ENCODE measurements around the gene SKP2.
"Not testable (repeated sequence)": the region's sequence is repeated elsewhere in the genome, so short reads cannot be mapped to it uniquely, and the experiment has no call there.

The SKP2 gene

DNA sequence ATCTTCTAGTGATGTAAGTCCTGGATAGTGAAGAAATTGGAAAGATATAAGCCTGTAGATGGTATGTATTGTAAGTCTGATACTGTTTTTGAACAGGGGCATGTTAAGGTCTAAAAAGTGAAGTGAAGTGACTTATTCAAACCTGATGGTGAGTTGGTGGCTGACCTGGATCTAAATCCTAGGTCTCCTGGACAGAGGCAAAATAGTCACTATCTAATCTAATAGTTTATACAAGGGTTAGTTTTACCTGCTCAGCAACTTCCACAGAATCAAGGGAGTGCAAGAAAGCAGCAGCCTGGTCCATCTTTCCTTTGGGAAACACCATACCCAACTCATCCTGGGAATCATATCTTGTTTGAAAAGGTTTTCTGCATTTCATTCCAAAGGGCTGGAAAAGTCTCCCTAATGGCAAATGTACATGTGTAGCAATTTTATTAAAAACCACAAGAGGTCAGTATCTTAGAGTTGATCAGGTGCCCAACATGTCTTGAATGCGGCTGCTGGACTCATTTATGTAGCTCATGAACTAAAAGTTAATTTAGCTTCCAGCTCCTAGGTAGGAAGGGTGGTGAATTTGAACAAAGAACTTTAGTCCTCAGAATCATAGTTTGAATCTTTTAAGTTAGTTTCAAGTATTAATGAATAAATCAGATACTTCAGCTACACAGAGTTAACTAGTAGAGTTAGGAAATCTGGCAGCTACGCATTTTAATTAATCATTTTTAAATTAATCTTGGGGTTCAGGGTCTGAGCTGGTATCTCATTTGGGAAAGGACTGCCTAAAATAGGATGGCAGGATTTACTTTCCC is 26.0 kb downstream of the SKP2 start:
- H3K9ac ChIP-seq (ENCODE audit: low read depth, low read length) = no peak overlapping the region
- H3K4me2 ChIP-seq (ENCODE audit: low read length) = no peak overlapping the region
- no peaks in the 10 kb centered on the region for H3K27me3 ChIP-seq (ENCODE audit: control insufficient read depth, insufficient read depth, low read length)
- H3K9me3 ChIP-seq (replicated peaks; ENCODE audit: low read length) = no peaks in the 10 kb centered on the region
- no peaks in the 10 kb centered on the region for H3K4me1 ChIP-seq (ENCODE audit: control insufficient read depth, insufficient read depth, low read length)
- H3K36me3 ChIP-seq (ENCODE audit: insufficient read depth, low read length) = peaks cover 63% of the 10 kb centered on the region
- no peak overlapping the region for H3K4me3 ChIP-seq (ENCODE audit: low read length)

DNA sequence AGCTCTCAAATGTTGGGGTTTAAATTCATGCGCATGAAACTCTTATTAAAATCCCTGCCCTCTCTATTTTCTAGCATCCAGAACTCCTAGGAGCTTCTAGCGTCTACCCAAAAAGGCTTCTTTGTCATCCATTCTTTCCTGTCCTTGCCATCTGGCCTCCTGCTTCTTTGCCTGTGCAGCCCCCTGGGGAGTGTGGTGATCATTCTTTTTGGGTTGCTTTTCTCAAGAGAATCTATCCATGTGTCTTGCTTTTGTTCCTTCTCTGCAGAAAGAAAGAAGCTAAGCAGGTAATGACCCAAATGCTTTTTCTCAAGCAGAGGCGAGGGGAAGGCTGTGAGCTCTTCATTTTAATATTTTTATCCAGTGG is 26.6 kb downstream of the SKP2 start:
- H3K4me1 ChIP-seq (ENCODE audit: control insufficient read depth, insufficient read depth, low read length) = no peaks in the 10 kb centered on the region
- no peak overlapping the region for H3K4me3 ChIP-seq (ENCODE audit: low read length)
- H3K4me2 ChIP-seq (ENCODE audit: low read length) = no peak overlapping the region
- peaks cover 57% of the 10 kb centered on the region for H3K36me3 ChIP-seq (ENCODE audit: insufficient read depth, low read length)
- H3K9me3 ChIP-seq (replicated peaks; ENCODE audit: low read length) = no peaks in the 10 kb centered on the region
- no peak overlapping the region for H3K9ac ChIP-seq (ENCODE audit: low read depth, low read length)
- no peaks in the 10 kb centered on the region for H3K27me3 ChIP-seq (ENCODE audit: control insufficient read depth, insufficient read depth, low read length)

DNA sequence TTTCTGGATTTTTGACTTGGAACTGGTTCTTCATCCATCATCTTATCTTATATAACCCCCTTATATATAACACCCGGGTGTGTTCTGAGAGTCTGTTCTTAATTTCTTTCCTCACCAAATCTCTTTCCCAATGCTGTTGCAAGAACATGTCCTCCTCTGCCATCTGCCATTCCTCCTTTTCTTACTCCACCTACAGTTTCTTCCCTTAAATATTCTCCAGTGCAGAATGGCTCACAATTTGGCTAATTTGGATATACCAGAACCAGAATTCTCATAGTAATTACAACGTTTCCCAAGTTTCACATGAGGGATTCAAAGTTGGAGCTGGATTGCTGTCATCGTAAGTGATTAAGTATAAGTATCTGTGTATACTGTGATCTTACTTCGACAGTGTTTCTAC is 28.0 kb downstream of the SKP2 start:
- H3K4me3 ChIP-seq (ENCODE audit: low read length) = no peak overlapping the region
- peaks cover 56% of the 10 kb centered on the region for H3K36me3 ChIP-seq (ENCODE audit: insufficient read depth, low read length)
- no peaks in the 10 kb centered on the region for H3K9me3 ChIP-seq (replicated peaks; ENCODE audit: low read length)
- no peak overlapping the region for H3K4me2 ChIP-seq (ENCODE audit: low read length)
- H3K4me1 ChIP-seq (ENCODE audit: control insufficient read depth, insufficient read depth, low read length) = no peaks in the 10 kb centered on the region
- H3K27me3 ChIP-seq (ENCODE audit: control insufficient read depth, insufficient read depth, low read length) = no peaks in the 10 kb centered on the region
- H3K9ac ChIP-seq (ENCODE audit: low read depth, low read length) = no peak overlapping the region

DNA sequence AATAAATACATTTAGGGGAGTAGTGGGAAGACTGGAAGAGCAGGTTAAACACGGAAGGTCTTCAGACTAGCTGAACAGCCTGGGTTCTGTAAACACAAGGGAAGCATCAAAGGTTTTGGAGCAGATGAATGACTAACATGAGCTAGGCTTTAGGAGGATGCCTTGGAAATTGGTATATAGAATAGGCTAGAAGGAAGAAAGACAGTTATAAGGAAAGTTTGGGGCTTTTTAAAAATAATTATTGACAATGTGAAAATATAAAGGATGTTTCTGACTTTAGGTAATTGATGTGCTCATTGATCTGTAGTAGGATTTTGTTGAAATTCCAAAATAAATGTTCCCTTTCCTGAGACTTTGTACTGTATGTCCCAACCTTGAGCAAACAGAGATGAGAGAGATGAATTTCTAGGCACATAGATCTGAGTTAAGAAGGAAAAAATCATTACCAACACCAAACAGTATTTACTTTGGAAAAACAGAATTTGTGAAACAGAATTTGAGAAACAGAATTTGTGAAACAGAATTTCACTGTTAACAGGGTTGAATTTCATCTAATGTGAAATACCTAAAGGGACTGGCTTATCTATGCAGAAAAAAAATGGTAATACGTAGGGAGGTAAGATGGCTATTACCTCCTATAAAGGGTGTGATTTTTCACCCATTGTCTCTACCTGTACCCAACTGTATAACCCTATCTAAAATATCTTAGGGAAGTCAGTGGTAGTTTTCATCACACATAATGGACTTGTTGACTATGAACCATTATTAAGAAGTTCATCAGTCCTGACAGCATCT is 28.8 kb downstream of the SKP2 start:
- Histone ChIP-seq H3K36me3 (ENCODE audit: insufficient read depth, low read length) (peaks cover 56% of the 10 kb centered on the region), H3K4me3 (ENCODE audit: low read length) (no peak overlapping the region), H3K27me3 (ENCODE audit: control insufficient read depth, insufficient read depth, low read length) (no peaks in the 10 kb centered on the region), H3K4me2 (ENCODE audit: low read length) (no peak overlapping the region), H3K9ac (ENCODE audit: low read depth, low read length) (no peak overlapping the region), H3K9me3 (replicated peaks; ENCODE audit: low read length) (no peaks in the 10 kb centered on the region), H3K4me1 (ENCODE audit: control insufficient read depth, insufficient read depth, low read length) (no peaks in the 10 kb centered on the region)

DNA sequence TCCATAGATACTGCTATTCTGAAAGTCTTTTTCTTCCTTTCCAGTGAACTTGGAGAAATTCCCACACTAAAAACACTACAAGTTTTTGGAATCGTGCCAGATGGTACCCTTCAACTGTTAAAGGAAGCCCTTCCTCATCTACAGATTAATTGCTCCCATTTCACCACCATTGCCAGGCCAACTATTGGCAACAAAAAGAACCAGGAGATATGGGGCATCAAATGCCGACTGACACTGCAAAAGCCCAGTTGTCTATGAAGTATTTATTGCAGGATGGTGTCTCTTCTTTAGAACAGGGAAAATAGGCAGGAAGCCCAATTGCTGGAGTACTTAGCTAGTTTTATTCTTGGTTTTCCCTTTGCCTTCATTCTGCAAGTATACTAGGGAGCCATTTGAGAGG is 29.9 kb downstream of the SKP2 start:
- H3K36me3 ChIP-seq (ENCODE audit: insufficient read depth, low read length) = peaks cover 52% of the 10 kb centered on the region
- no peak overlapping the region for H3K9ac ChIP-seq (ENCODE audit: low read depth, low read length)
- no peaks in the 10 kb centered on the region for H3K27me3 ChIP-seq (ENCODE audit: control insufficient read depth, insufficient read depth, low read length)
- no peaks in the 10 kb centered on the region for H3K4me1 ChIP-seq (ENCODE audit: control insufficient read depth, insufficient read depth, low read length)
- no peak overlapping the region for H3K4me2 ChIP-seq (ENCODE audit: low read length)
- H3K9me3 ChIP-seq (replicated peaks; ENCODE audit: low read length) = no peaks in the 10 kb centered on the region
- no peak overlapping the region for H3K4me3 ChIP-seq (ENCODE audit: low read length)

DNA sequence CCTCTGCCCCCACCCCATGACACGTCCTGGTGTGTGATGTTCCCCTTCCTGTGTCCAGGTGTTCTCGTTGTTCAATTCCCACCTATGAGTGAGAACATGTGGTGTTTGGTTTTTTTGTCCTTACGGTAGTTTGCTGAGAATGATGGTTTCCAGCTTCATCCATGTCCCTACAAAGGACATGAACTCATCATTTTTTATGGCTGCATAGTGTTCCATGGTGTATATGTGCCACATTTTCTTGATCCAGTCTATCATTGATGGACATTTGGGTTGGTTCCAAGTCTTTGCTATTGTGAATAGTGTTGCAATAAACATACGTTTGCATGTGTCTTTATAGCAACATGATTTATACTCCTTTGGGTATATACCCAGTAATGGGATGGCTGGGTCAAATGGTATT is 32.5 kb downstream of the SKP2 start:
- not testable (repeated sequence) for H3K4me3 ChIP-seq (ENCODE audit: low read length); H3K9me3 ChIP-seq (replicated peaks; ENCODE audit: low read length); H3K4me1 ChIP-seq (ENCODE audit: control insufficient read depth, insufficient read depth, low read length); H3K4me2 ChIP-seq (ENCODE audit: low read length); H3K9ac ChIP-seq (ENCODE audit: low read depth, low read length); H3K27me3 ChIP-seq (ENCODE audit: control insufficient read depth, insufficient read depth, low read length)
- H3K36me3 ChIP-seq (ENCODE audit: insufficient read depth, low read length) = peaks cover 31% of the 10 kb centered on the region

- Histone ChIP-seq H3K4me1 (ENCODE audit: control insufficient read depth, insufficient read depth, low read length) (no peaks in the 10 kb centered on the region), H3K36me3 (ENCODE audit: insufficient read depth, low read length) (peaks cover 12% of the 10 kb centered on the region), H3K9ac (ENCODE audit: low read depth, low read length) (no peak overlapping the region), H3K4me3 (ENCODE audit: low read length) (no peak overlapping the region), H3K4me2 (ENCODE audit: low read length) (no peak overlapping the region), H3K27me3 (ENCODE audit: control insufficient read depth, insufficient read depth, low read length) (no peaks in the 10 kb centered on the region), H3K9me3 (replicated peaks; ENCODE audit: low read length) (no peaks in the 10 kb centered on the region)
Observed at GRCh38 chr5:36193746-36194145, 41.8 kb downstream of the SKP2 start.

DNA sequence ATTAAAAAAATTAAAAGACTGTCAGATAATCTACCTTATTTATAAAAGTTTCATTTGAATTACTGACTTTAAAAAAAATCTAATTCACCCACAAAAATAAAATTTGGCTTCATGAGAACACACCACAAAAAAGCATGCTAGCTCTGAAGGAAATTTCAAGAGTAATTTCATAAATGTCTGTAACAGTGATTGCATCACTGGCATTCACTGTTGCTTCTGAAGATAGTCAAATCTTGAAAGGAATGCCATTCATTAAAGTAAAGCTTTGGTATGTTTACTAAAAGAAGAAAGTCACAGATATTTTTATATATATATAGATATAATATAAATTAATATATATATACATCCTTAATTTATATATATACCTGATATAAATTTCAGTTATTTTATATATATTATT is 46.4 kb downstream of the SKP2 start:
- Histone ChIP-seq H3K4me1 (ENCODE audit: control insufficient read depth, insufficient read depth, low read length) (peaks cover 6% of the 10 kb centered on the region), H3K4me3 (ENCODE audit: low read length) (no peak overlapping the region), H3K36me3 (ENCODE audit: insufficient read depth, low read length) (peaks cover 23% of the 10 kb centered on the region), H3K27me3 (ENCODE audit: control insufficient read depth, insufficient read depth, low read length) (no peaks in the 10 kb centered on the region), H3K9ac (ENCODE audit: low read depth, low read length) (no peak overlapping the region), H3K4me2 (ENCODE audit: low read length) (no peak overlapping the region), H3K9me3 (replicated peaks; ENCODE audit: low read length) (no peaks in the 10 kb centered on the region)

DNA sequence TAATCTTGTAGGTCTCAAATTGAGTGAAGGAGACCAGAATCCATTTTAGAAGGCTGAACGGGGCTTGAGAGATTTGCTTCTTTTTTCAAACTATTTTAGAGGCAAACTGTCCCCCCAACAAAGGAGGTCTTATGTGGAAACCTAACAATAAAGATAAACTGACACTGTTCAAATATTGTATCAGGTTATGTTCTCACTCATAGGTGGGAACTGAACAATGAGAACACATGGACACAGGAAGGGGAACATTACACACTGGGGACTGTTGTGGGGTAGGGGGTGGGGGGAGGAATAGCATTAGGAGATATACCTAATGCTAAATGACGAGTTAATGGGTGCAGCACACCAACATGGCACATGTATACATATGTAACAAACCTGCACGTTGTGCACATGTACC is 46.9 kb downstream of the SKP2 start:
- not testable (repeated sequence) for H3K9ac ChIP-seq (ENCODE audit: low read depth, low read length); H3K27me3 ChIP-seq (ENCODE audit: control insufficient read depth, insufficient read depth, low read length); H3K4me3 ChIP-seq (ENCODE audit: low read length); H3K4me2 ChIP-seq (ENCODE audit: low read length); H3K4me1 ChIP-seq (ENCODE audit: control insufficient read depth, insufficient read depth, low read length); H3K9me3 ChIP-seq (replicated peaks; ENCODE audit: low read length)
- H3K36me3 ChIP-seq (ENCODE audit: insufficient read depth, low read length) = peaks cover 23% of the 10 kb centered on the region

- Histone ChIP-seq H3K4me1 (ENCODE audit: control insufficient read depth, insufficient read depth, low read length) (peaks cover 6% of the 10 kb centered on the region), H3K36me3 (ENCODE audit: insufficient read depth, low read length) (peaks cover 23% of the 10 kb centered on the region), H3K4me3 (ENCODE audit: low read length) (no peak overlapping the region), H3K4me2 (ENCODE audit: low read length) (no peak overlapping the region), H3K27me3 (ENCODE audit: control insufficient read depth, insufficient read depth, low read length) (no peaks in the 10 kb centered on the region), H3K9me3 (replicated peaks; ENCODE audit: low read length) (no peaks in the 10 kb centered on the region), H3K9ac (ENCODE audit: low read depth, low read length) (no peak overlapping the region)
Observed at GRCh38 chr5:36199620-36200019, 47.7 kb downstream of the SKP2 start.

DNA sequence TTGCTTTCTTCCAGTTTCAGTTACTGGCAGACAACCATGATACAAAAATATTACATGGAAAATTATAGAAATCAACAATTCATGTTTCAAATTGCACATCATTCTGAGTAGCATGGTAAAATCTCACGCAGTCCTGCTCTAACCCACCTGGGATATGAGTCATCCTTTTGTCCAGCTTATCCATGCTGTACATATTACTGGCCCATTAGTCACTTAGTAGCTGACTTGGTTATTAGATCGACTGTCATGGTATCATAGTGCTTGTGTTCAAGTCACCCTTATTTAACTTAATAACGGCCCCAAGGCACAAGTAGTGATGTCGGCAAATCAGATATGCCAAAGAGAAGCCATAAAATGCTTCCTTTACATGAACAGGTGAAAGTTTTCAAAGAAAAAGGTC is 48.6 kb downstream of the SKP2 start:
- no peak overlapping the region for H3K4me3 ChIP-seq (ENCODE audit: low read length)
- no peak overlapping the region for H3K9ac ChIP-seq (ENCODE audit: low read depth, low read length)
- no peaks in the 10 kb centered on the region for H3K27me3 ChIP-seq (ENCODE audit: control insufficient read depth, insufficient read depth, low read length)
- no peak overlapping the region for H3K4me2 ChIP-seq (ENCODE audit: low read length)
- H3K4me1 ChIP-seq (ENCODE audit: control insufficient read depth, insufficient read depth, low read length) = peaks cover 6% of the 10 kb centered on the region
- no peaks in the 10 kb centered on the region for H3K9me3 ChIP-seq (replicated peaks; ENCODE audit: low read length)
- H3K36me3 ChIP-seq (ENCODE audit: insufficient read depth, low read length) = peaks cover 20% of the 10 kb centered on the region

DNA sequence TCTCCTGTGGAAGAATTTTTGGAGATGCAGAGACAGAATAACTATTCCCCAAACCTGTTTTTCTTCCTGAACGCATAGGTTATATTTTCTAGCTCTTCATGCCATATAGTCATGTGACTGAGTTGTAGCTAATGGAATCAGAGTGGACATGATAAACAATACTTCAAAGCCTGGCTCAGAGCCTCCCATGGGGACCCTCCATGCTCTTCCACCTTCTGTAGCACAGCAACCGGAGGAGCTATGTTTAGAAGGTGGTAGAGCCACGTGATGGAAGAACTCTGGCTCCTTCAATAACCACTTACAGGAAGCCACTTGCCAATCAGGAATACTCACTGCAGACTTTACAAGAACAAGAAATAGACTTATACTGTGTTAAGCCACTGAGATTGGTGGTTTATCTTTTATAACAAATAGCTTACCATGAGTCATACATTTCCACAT is 50.6 kb downstream of the SKP2 start:
- Histone ChIP-seq H3K9ac (ENCODE audit: low read depth, low read length) (no peak overlapping the region), H3K4me2 (ENCODE audit: low read length) (no peak overlapping the region), H3K9me3 (replicated peaks; ENCODE audit: low read length) (no peaks in the 10 kb centered on the region), H3K4me1 (ENCODE audit: control insufficient read depth, insufficient read depth, low read length) (peaks cover 6% of the 10 kb centered on the region), H3K27me3 (ENCODE audit: control insufficient read depth, insufficient read depth, low read length) (no peaks in the 10 kb centered on the region), H3K4me3 (ENCODE audit: low read length) (no peak overlapping the region), H3K36me3 (ENCODE audit: insufficient read depth, low read length) (peaks cover 15% of the 10 kb centered on the region)
